ENCODE measurements around the gene ARHGAP10.
A peak's percentile ranks its signal among the peaks of the same experiment; 100 is the strongest.

Gene ARHGAP10

DNA sequence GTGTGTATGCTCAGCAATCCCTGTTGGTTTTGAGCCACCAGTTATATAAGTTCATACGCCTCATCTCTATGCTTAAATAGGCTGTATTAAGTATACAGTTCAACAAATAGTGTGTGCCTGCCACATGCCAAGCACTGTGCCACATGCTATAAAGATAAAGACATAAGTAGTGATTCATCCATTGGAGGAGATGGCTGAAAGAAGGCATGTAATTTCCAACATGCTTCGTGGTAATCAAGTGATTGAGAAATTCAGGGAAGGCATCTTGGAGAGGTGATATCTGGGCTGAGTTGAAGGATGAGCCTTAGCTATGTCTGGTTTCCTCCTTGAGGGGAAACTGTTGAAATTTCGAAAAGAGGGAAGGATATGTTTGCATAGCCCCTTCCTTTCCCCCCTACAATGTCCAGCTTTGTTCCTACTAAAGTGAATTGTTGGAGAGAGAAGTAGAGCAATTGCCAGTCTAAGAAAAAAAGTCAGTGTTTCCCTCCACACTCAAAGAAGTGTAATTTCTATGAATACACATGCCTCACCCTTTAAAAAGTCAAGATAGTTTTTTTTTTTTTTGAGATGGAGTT is 96.5 kb downstream of the ARHGAP10 start:
- DNase-seq (ENCODE audit: low read depth), result peak; percentile 46
- TF ChIP-seq, protein P1, sequence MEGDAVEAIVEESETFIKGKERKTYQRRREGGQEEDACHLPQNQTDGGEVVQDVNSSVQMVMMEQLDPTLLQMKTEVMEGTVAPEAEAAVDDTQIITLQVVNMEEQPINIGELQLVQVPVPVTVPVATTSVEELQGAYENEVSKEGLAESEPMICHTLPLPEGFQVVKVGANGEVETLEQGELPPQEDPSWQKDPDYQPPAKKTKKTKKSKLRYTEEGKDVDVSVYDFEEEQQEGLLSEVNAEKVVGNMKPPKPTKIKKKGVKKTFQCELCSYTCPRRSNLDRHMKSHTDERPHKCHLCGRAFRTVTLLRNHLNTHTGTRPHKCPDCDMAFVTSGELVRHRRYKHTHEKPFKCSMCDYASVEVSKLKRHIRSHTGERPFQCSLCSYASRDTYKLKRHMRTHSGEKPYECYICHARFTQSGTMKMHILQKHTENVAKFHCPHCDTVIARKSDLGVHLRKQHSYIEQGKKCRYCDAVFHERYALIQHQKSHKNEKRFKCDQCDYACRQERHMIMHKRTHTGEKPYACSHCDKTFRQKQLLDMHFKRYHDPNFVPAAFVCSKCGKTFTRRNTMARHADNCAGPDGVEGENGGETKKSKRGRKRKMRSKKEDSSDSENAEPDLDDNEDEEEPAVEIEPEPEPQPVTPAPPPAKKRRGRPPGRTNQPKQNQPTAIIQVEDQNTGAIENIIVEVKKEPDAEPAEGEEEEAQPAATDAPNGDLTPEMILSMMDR (conservative IDR thresholded peaks at IDR 0.05; ENCODE audit: low read depth, low read length), result no peak
- no peak overlapping the region for H3K4me3 ChIP-seq (ENCODE audit: low read depth, low read length)

DNA sequence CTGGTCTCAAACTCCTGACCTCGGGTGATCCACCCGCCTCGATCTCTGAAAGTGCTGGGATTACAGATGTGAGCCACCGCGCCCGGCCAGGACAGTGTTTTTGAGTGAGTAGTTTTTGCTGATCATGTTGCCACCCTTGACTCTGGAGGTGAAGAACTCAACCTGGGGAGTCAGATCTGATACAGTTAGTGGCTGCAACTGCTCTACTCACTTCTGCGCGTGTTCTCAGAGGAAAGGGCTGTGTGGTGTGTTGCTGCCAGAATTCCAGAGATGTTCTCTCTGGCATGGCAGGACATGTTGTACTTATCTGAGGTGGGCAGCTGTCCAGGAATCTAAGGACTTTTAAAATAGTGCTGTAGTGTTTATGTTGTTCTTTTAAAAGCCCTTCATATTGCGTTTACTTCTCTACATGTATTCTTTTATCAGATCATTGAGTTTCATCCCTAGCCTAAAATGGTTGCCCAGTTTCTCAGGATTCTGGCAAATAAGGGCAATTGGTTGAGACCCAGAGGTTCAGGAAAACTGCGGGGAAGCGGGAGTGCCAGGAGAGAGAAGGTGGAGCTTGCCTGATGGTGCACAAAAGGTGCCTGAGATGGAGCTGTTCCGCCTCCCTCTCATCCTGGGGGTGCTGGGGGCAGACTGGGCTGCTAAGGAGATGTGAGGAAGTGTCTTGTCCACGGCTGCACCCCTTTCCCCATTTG is 97.7 kb downstream of the ARHGAP10 start:
- TF ChIP-seq, protein P1 (conservative IDR thresholded peaks at IDR 0.05; ENCODE audit: low read depth, low read length), result no peak
- peak; percentile 94 for DNase-seq (ENCODE audit: low read depth)
- H3K4me3 ChIP-seq (ENCODE audit: low read depth, low read length), result no peak overlapping the region

DNA sequence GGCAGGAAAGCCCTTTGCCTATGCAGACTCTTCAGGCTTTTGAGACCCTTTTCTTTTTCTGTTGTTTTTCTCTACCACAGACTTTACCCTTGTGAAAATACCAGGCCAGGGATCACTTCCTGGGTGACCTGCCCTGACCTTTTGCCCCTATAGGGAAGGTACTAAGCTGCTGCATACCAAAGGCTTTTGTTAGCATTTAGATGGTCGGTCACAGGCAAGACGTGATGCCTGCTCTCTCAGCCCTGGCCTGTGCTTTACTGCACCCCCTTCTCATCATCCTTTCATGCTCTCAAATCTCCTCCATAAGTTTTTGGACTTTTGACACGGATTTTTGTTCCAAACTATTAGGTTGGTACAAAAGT is 98.2 kb downstream of the ARHGAP10 start:
- TF ChIP-seq, protein P1 (conservative IDR thresholded peaks at IDR 0.05; ENCODE audit: low read depth, low read length), result no peak
- H3K4me3 ChIP-seq (ENCODE audit: low read depth, low read length), result no peak overlapping the region
- no peak for DNase-seq (ENCODE audit: low read depth)

DNA sequence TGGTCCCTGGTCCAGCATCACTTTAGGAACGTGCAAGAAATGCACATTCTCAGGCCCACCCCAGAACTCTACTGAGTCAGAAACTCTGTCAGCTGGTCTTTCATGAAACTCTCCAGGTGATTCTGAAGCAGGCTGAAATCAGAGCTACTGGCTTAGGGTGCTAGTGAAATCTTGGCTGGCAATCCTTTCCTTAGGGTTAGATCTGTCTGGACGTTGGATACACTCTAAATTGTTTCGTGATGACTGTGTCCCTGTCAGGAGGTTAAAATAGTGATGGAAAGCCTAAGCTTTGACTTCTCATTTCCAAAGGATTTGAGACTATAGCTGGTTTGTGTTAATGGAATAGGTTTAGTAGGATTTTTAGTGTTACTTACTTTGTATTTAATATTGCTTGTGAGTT is 99.1 kb downstream of the ARHGAP10 start:
- DNase-seq (ENCODE audit: low read depth), result peak; percentile 82
- TF ChIP-seq, protein P1 (conservative IDR thresholded peaks at IDR 0.05; ENCODE audit: low read depth, low read length), result no peak
- no peak overlapping the region for H3K4me3 ChIP-seq (ENCODE audit: low read depth, low read length)

DNA sequence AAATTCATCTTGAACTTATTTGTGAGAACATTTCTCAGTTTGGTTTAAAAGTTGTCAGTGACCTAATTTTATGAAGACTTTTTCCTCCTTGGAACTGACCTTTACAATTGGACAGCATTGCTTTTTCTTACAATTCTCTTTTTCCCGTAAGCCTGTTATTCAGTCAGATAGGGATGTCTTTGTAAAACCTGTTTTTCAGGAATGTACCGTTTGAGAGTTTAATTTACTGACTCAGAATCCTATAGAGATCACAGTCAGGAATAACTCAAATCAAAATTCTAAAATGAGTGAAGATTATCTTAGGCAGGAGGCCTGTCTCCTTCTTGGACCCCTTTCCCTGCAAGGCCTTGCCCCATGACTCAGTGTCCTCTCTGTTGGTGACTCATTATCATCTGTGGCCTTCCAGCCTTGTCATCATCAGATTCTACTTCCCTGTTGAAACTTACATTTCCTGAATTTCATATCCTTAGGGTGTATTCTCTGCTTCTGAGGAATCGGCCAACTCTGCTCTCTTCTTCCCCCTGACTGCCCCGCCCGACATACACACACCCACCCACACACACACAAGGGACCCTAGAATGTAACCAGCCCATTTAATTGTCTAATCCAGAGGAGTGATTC is 99.8 kb downstream of the ARHGAP10 start:
- TF ChIP-seq, protein P1 (conservative IDR thresholded peaks at IDR 0.05; ENCODE audit: low read depth, low read length), result no peak
- H3K4me3 ChIP-seq (ENCODE audit: low read depth, low read length), result no peak overlapping the region
- peak; percentile 78 for DNase-seq (ENCODE audit: low read depth)

DNA sequence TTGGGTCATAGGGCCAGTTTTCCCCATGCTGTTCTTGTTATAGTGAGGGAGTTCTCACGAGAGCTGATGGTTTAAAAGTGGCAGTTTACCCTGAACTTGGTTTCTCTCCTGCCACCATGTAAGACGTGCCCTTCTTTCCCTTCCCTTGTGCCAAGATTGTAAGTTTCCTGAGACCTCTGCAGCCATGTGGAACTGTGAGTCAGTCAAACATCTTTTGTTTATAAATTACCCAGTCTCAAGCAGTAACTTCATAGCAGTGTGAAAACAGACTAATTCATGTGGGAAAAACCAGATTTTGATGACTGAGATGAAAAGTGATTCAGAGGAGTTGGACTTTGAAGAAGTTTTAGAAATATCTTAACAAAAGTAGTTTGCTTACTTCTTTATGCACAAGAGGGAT is 101.4 kb downstream of the ARHGAP10 start:
- TF ChIP-seq, protein P1 (conservative IDR thresholded peaks at IDR 0.05; ENCODE audit: low read depth, low read length), result no peak
- H3K4me3 ChIP-seq (ENCODE audit: low read depth, low read length), result no peak overlapping the region
- DNase-seq (ENCODE audit: low read depth), result peak; percentile 52

Data from choroid plexus epithelial cell (primary cell).